Measurements from ENCODE around the gene RAB5B. TPM values are rescaled to one million over a fixed set of nuclear protein-coding genes. Genes with fewer than 3 reads are reported as not detected.

The RAB5B gene
- total and polyA plus RNA-seq, 10 of the 15 experiments (the other 5 are each of a cell fraction or from before 2014, with no cell fraction given): 7.5 to 149 (median 37.8) TPM

DNA sequence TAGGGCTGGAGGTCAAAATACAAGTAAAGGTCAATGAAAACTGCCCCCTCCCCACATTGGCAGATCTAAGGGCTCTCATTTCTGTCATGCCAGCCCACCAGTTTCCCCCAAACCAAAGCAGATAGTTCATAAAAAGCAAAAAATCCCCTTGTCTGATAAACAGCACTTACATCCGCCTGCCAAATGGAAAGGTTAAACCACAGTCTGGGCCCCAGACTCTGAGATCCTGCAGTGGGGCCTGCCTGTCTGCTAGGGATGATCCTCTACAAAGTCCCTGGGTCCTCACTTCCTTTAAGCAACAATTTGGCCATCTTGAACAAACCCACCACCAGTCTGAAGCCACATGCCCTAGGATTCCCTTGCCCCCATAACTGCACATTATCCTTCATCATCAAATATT lies 58.1 kb downstream of the RAB5B start:
- Histone ChIP-seq H3K4me2 (ENCODE audit: control insufficient read depth, insufficient read depth) (no peak overlapping the region), H3K27me3 (replicated peaks in 1 of 2; ENCODE audit: control insufficient read depth in 2 of 2, insufficient read depth in 2 of 2, low read length in 1 of 2) (no peaks in the 10 kb centered on the region), H3K36me3 (ENCODE audit: control insufficient read depth in 2 of 2, insufficient read depth in 2 of 2, low read length in 1 of 2) (no peaks in the 10 kb centered on the region), H4K20me1 (ENCODE audit: control insufficient read depth, insufficient read depth) (no peaks in the 10 kb centered on the region), H3K4me3 (no peak overlapping the region), H3K27ac (ENCODE audit: control insufficient read depth, insufficient read depth) (no peak overlapping the region), H3K9me3 (replicated peaks; ENCODE audit: control insufficient read depth, insufficient read depth, low read length) (no peaks in the 10 kb centered on the region), H3K79me2 (ENCODE audit: control insufficient read depth, insufficient read depth, low read length) (no peaks in the 10 kb centered on the region), H3K4me1 (ENCODE audit: control insufficient read depth, insufficient read depth, low read length) (no peaks in the 10 kb centered on the region), H2AFZ (ENCODE audit: control insufficient read depth, low read depth, low read length) (no peak overlapping the region), H3K9ac (ENCODE audit: control insufficient read depth, insufficient read depth, low read length) (no peak overlapping the region)
- CTCF ChIA-PET: no interaction called here
- intact Hi-C loops (cut with micrococcal nuclease; ENCODE audit: unreplicated experiment) (no loop called here), in situ Hi-C loops (cut with MboI) (loop anchor here (5.0 kb wide), 1 partner anchor 295 kb away; no protein-coding TSS in a partner anchor)
- WGBS (ENCODE audit: insufficient coverage, insufficient replicate concordance, low lambda C conversion rate, missing lambda C conversion rate): 94% methylated on average over 1 of the region's 1 CpG
- RAD21 ChIA-PET (ENCODE audit: unreplicated experiment): no interaction called here
- no peak for DNase-seq (ENCODE audit: low read depth, low spot score)
- POLR2A ChIA-PET: no interaction called here
- no TSS peak for BruUV-seq (replicated peaks)
- no peak for FAIRE-seq
- ATAC-seq: no peak
- SMC1A ChIA-PET (ENCODE audit: uncharacterized antibody, unreplicated experiment): no interaction called here
- TF ChIP-seq ZNF207 (IDR thresholded peaks at IDR 0.05; ENCODE audit: borderline replicate concordance) (no peak), KLF5 (IDR thresholded peaks at IDR 0.05; ENCODE audit: partially characterized antibody) (no peak), HDAC6 (IDR thresholded peaks at IDR 0.05; ENCODE audit: unreplicated experiment) (no peak), ZZZ3 (IDR thresholded peaks at IDR 0.05; ENCODE audit: control insufficient read depth, insufficient read length, low read depth) (no peak), RAD21 (IDR thresholded peaks at IDR 0.05; ENCODE audit: insufficient read depth, low read depth, low read length) (no peak), STAT3 (IDR thresholded peaks at IDR 0.05; ENCODE audit: low read depth, low read length) (no peak), RFX5 (IDR thresholded peaks at IDR 0.05; ENCODE audit: low read depth, low read length) (no peak), NR2F1 (conservative IDR thresholded peaks at IDR 0.05) (no peak), ETV6 (conservative IDR thresholded peaks at IDR 0.05 in 1 of 2, IDR thresholded peaks at IDR 0.05 in 1 of 2; ENCODE audit: borderline replicate concordance in 1 of 2, low read depth in 1 of 2) (no peak), IRF4 (IDR thresholded peaks at IDR 0.05; ENCODE audit: low read depth, low read length) (no peak), MYC (IDR thresholded peaks at IDR 0.05; ENCODE audit: insufficient read depth, insufficient read length, insufficient replicate concordance, low read length, severe bottlenecking) (no peak), EED (IDR thresholded peaks at IDR 0.05; ENCODE audit: low read depth) (no peak), SIN3A (IDR thresholded peaks at IDR 0.05; ENCODE audit: low read depth, low read length) (no peak), TCF12 (IDR thresholded peaks at IDR 0.05; ENCODE audit: low read depth, low read length) (no peak), TAF1 (IDR thresholded peaks at IDR 0.05; ENCODE audit: borderline replicate concordance, low read depth, low read length) (no peak), FOXM1 (IDR thresholded peaks at IDR 0.05; ENCODE audit: low read depth, low read length) (no peak)
- TF ChIP-seq, protein P1, sequence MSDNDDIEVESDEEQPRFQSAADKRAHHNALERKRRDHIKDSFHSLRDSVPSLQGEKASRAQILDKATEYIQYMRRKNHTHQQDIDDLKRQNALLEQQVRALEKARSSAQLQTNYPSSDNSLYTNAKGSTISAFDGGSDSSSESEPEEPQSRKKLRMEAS (IDR thresholded peaks at IDR 0.05; ENCODE audit: low read depth, low read length): no peak
- TF ChIP-seq, protein P2, sequence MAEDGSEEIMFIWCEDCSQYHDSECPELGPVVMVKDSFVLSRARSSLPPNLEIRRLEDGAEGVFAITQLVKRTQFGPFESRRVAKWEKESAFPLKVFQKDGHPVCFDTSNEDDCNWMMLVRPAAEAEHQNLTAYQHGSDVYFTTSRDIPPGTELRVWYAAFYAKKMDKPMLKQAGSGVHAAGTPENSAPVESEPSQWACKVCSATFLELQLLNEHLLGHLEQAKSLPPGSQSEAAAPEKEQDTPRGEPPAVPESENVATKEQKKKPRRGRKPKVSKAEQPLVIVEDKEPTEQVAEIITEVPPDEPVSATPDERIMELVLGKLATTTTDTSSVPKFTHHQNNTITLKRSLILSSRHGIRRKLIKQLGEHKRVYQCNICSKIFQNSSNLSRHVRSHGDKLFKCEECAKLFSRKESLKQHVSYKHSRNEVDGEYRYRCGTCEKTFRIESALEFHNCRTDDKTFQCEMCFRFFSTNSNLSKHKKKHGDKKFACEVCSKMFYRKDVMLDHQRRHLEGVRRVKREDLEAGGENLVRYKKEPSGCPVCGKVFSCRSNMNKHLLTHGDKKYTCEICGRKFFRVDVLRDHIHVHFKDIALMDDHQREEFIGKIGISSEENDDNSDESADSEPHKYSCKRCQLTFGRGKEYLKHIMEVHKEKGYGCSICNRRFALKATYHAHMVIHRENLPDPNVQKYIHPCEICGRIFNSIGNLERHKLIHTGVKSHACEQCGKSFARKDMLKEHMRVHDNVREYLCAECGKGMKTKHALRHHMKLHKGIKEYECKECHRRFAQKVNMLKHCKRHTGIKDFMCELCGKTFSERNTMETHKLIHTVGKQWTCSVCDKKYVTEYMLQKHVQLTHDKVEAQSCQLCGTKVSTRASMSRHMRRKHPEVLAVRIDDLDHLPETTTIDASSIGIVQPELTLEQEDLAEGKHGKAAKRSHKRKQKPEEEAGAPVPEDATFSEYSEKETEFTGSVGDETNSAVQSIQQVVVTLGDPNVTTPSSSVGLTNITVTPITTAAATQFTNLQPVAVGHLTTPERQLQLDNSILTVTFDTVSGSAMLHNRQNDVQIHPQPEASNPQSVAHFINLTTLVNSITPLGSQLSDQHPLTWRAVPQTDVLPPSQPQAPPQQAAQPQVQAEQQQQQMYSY (CRISPR knock-in tag; IDR thresholded peaks at IDR 0.05): no peak
- TF ChIP-seq, protein P3, sequence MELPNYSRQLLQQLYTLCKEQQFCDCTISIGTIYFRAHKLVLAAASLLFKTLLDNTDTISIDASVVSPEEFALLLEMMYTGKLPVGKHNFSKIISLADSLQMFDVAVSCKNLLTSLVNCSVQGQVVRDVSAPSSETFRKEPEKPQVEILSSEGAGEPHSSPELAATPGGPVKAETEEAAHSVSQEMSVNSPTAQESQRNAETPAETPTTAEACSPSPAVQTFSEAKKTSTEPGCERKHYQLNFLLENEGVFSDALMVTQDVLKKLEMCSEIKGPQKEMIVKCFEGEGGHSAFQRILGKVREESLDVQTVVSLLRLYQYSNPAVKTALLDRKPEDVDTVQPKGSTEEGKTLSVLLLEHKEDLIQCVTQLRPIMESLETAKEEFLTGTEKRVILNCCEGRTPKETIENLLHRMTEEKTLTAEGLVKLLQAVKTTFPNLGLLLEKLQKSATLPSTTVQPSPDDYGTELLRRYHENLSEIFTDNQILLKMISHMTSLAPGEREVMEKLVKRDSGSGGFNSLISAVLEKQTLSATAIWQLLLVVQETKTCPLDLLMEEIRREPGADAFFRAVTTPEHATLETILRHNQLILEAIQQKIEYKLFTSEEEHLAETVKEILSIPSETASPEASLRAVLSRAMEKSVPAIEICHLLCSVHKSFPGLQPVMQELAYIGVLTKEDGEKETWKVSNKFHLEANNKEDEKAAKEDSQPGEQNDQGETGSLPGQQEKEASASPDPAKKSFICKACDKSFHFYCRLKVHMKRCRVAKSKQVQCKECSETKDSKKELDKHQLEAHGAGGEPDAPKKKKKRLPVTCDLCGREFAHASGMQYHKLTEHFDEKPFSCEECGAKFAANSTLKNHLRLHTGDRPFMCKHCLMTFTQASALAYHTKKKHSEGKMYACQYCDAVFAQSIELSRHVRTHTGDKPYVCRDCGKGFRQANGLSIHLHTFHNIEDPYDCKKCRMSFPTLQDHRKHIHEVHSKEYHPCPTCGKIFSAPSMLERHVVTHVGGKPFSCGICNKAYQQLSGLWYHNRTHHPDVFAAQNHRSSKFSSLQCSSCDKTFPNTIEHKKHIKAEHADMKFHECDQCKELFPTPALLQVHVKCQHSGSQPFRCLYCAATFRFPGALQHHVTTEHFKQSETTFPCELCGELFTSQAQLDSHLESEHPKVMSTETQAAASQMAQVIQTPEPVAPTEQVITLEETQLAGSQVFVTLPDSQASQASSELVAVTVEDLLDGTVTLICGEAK (IDR thresholded peaks at IDR 0.05; ENCODE audit: borderline replicate concordance): no peak
